ENCODE data around the gene MFAP5.
"Not testable (repeated sequence)": the region's sequence is repeated elsewhere in the genome, so short reads cannot be mapped to it uniquely, and the experiment has no call there.

MFAP5 gene

DNA sequence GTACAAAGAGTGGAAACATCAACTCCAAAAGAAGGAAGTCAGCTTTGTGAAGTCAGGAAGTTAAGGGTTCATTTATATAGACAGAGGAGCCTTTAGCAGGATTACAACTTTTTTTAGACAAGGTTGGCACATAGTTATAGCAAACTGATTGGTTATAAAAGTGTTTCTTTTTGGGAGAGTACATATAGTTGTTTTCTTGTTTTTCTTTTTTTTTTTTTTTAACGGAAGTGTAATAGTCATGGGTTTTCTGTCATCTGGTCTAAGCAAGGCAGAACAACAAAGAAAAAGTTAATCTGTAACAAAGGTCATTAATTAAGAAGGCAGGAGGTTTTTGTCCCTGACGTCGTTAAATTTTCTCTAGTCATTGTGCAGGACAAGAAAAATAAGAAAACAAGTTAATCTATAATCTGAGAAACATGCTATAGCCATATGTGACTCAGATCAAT, 13.0 kb upstream of the MFAP5 start:
- DNase-seq, result no peak

DNA sequence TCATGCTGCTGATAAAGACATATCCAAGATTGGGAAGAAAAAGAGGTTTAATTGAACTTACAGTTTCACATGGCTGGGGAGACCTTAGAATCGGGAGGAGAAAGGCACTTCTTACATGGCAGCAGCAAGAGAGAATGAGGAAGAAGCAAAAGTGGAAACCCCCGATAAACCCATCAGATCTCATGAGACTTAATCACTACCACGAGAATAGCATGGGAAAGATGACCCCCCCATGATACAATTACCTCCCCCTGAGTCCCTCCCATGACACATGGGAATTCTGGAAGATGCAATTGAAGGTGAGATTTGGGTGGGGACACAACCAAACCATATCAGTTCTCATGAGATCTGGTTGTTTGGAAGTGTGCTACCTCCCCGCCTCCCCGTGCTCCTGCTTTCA, 9.8 kb upstream of the MFAP5 start:
- DNase-seq, result no peak

DNA sequence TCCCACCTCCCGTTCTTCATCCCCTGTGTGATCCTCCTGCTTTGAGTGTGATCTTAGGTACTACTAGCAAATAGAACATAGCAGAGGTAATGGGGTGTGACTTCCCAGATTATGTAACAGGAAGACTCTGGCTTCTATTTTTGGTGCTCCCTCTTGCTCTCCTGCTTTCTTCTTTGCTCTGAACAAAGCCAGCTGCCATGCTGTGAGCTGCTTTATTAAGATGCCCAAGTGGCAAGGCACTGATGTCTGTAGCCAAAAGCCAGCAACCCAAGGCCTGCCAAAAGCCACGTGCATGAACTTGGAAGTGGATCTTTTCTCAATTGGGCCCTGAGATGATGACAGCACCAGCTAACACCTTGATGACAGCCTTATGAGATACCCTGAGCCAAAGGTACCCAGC, 5.8 kb upstream of the MFAP5 start:
- peak in 4 of 56 donors; percentile 9 to 20 (median 12) for DNase-seq

DNA sequence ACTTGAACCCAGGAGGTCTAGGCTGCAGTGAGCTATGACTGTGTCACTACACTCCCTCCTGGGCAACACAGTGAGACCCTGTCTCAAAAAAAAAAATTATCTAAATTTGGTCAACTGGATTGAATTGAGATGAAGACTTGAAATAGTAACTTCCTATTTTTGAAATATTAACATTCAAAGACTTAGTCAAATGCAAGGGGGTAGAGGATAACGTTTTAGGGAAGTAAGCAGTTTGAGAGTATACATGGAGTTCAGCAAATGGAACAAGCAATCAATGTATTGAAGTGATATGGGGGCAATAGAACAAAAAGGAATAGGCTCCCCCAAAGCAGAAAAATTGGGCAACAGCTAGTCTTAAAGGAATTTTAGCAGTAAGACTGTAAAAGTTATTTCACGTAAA, 4.6 kb upstream of the MFAP5 start:
- no peak for DNase-seq

DNA sequence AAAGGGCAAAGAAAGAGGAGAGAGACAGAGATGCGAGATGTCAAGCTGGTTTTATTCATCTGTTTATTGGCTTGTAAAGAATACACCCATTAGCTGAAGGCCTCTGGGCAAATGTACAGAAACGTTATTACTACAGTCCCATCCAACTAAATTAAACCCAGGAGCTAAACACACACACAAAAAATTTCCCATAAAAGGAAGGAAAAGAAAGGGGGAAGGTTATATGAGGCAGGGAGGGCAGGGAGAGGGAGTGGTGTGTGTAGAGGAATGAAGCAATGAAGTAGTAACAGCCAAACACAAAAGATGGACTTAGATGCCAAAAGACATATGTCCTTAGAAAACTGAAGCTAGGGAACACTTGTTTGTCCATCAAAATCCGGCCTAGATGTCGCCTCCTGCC, 3.1 kb upstream of the MFAP5 start:
- DNase-seq, result no peak

DNA sequence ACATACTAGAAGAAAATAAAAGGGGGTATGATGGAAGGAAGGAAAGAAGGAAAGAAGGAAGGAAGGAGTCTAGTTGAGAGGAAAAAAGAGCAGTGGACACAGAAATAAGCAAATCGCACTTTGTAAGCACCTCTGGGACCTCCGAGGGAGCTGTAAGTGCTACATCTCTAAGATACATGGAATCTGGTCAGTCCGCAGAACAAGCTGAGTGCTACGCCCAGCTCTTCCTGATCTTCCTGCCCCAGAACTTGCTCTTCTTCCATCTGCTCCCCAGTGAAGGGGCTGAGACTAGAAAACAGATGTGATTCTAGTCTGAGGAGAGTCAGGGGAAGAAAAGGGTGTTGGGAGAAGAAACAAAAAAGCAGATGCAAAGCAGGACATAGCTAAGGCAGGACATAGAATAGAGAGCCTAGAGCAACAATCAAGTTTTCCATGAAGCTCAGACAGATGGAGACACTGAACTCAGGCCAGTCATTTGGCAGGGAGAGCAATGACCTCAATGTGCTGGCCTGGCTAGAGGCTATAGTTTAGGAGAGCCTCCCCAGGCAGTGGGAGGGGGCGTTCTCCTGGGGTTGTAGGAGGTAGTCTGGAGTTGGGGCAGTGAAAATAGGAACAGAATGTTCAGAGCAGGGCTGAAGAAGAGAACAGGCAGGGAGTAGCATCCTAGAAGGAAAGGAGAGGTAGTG, 1.7 kb upstream of the MFAP5 start:
- DNase-seq, result peak in 1 of 56 donors; percentile 2

DNA sequence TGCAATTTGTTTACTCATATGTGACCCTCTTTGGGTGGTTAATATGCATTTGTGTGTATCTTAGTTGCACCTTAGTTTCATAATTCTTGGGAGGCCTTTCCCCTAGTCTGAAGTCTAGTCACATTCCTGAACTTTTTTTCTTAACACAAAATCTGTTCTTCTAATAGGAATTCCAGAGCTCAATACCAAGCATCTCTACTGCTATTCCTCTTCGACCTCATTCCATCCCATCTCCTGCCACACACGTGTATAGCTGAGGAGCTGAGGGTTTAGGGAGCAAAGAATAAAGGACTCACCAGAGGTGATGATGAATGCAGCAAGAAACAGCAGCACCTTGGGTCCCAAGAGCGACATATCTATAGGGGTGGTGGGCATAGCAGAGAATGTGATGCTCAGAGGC, 875 bp downstream of the MFAP5 start:
- no peak for DNase-seq

DNA sequence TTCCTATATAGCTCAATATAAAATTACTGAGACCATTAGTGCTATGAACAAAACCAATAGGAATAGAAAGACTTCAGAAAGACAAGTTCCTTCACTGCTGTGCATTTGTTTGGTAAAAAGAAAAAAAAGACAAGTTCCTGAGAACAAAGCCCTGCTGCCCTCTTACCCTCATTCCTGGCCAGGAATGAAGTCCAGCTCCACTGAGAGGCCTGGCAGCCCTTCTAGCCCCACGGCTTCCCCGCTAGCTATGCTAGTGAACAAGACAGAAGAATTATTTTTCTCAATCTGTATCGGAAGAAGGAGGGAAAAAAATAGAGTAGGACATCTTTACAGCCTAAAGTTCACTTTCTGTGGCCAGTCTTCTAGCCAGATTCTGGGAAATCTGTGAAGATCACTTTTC, 1.6 kb downstream of the MFAP5 start:
- peak in 13 of 56 donors; percentile 0 to 46 (median 10) for DNase-seq

DNA sequence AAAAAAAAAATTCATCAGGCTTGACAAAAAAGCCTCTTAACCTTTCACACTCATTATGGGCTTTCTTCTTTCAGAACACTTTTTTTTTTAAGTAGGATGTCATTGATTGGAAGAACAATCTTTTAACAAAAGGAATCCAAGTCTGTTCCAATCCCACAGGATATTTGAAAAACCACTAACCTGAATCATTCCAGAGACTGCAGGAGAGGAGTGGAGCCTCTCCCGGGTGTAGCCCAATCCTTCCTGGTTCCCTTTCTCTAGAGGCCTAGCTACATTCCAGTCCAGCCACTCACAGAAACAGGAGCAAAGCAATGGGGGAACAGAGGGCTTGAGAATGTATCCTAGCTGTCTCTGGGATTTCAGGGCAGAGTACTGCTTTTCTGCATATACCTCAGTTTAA, 4.3 kb downstream of the MFAP5 start:
- no peak for DNase-seq

DNA sequence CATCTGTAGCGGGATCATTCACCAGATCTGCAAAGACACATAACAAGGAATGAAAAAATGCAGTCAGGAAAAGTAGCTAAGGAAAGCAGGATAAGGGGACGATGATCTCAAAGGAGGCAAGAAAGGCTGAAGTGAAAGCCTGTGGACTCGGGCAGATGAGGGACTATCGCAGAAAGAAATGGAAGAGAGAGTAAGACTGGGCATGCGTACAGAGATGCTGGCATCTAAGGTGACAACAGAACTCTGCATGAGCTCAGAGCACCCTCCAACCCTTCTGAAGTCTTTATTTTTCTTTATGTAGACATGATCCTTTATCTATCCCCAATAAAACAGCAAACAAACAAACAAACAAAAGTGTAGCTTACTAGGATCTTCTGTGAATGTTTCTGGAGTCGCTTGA, 7.2 kb downstream of the MFAP5 start:
- DNase-seq, result no peak

DNA sequence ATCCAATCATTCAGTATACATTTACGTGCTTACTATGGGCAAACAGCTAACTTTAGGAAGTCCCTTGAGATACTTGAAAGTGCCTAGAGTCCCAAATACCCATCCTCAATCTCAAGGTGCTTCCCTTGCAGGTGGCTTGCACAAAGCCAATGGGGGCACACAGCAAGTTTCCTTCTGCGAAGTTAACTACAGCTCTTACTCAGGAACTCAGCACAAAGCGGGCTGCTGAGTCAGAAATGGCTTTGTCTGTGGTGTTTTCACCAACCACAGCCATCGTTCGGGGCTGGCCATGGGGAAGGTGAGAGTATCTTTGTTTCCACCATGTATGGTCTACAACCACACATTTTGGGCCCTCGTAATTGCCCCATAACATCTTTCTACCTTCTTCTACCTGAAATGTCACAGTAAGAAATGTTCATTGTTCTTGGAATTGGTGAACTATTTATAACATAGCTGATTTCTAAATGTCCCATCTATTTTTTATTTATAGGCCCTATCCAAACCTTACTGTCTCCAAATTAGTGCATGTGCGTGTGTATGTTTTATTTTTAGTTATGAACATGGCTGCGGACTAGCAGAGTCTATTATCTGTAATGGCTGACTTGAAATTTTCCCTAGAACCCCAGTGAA, 13.9 kb downstream of the MFAP5 start:
- no peak for DNase-seq

DNA sequence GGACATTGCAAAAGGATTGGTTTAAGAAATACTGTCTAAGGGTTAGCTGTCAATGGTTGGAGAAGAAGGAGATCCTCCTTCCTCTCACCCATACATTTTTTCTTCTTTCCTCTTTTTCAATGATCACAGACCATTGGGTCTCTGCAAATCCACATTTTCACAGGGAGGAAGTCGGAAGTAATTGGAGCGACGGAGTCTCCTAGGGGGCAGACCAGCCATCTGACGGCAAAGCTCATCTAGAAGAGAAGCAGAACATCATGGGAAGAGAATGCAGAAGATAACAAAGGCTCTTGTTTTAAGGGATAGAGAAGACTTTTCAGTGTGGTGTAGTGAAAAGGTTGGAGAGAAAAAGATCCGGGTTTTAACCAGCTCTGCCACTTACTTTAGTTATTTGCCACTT, 14.7 kb downstream of the MFAP5 start:
- no peak for DNase-seq

DNA sequence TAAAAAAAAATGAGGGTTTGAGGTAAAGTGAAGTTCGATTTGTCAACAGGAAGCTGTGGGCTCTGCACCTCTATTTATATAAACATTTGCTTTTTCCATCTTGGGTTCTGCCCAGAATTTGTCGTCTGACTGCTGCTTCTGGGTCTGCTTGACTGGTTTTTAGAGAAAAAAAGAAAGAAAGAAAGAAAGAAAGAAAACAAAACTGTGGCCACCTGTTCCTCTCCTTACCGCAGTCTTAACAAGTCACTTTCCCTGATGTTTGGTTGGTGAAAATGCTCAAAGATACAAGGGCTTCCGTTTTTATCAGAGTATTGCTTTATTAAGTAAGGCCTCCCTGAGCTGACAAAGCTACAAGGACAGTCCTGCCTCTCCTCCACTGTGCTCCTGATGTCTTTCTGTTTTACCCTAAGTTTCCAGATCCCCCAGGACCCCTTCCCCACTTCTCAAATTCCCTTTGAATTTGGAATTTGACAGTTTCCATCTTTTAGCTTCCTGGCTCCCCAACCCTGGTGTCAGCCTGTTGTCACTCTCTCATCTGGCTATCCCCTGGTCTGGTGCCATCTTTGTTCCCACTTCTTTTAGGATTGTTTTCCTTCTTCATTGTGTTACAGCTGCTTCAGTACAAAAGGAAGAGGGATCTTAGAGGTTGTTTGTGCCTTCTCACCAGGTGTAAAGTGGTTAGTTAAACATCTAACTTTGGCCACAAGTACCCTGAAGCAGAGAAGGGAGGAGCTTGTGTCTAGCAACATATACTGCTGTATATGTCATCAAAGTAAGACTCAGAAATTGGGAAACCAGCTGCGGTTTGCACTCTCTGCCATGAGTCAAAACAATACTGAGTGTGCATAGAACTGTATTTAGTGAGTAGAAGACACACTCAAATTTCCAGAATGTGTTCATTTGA, 18.0 kb downstream of the MFAP5 start:
- no peak for DNase-seq

DNA sequence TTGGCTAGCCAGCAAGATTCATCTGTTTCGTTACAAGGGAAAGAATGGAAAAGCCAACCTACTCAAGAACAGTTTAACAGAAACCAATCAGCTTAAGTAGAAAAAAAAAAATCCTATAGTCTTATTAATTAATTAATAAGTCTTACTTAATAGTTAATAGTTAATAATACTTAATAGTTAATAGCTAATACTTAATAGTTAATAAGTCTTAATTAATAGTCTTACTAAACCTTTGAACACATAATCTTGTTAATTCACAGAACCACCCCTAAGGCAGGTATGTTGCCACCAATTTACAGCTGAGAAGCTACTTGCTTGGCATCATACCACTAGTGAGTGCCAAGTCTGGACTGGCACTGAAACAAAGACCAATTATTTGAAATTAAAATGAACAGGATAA, 19.9 kb downstream of the MFAP5 start:
- DNase-seq, result no peak

DNA sequence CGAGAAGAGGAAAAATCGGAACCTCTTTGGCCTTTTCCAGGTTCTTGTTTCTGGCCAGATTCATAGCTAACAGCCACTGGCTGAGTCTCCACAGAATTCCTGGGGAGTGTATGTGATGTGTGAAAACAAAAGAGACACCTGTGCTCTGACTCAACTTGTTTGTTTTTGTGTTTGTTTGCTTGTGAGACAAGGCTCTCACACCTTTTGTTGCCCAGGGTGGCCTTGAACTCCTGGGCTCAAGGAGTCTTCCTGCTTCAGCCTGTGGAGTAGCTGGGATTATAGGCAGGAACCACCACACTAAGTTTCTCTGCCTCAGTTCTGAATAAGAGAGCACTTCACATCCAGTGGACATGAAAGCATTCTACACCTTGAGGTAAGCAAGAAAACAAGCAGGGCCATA, 22.7 kb downstream of the MFAP5 start:
- no peak for DNase-seq

DNA sequence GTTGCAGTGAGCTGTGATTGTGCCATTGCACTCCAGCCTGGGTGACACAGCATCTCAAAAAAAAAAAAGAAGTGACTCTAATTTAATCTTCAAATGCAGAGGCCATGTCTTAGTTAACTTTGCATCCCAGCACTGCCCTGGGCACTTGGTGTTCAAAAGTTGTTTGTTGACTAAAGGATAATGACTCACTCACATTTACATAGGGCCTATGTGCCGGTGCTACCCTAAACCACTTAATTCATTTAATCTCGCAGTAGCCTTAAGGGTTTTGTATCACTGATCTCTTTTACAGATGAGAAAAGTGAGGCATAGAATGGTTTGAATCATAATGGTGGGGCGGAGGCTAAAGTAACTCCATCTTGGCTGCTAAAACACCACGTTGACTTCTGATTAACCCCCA, 23.7 kb downstream of the MFAP5 start:
- no peak for DNase-seq

DNA sequence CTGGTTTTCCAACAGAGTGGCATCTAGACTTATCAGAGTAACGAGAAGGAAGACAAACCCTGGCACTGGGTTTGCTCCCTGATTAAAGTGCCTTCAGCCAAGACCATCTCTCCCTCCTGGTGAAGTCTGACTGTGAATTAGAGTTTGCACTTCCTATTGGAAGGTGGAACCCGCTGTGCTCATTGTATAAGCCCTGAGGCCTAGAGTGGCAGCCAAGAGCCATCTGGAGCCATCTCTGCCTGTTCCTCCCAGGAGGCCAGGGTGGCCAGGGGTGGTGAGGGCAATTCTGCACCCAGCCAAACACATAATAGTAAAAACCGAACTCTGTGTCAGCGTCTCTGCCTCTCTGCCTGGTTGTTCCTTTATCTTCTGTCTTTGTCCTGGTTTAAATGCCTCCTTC, 25.0 kb downstream of the MFAP5 start:
- no peak for DNase-seq

DNA sequence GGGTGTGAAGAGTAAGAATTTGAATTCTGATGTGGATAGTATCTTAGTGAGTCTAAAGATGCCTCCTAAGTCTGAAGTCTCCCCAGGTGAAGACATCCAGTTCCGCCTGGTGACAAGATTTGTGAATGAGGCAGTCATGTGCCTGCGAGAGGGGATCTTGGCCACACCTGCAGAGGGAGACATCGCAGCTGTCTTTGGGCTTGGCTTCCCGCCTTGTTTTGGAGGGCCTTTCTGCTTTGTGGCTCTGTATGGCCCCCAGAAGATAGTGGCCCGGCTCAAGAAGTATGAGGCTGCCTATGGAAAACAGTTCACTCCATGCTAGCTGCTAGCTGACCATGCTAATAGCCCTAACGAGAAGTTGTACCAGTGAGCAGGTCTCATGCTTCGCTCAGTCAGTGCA, 25.4 kb downstream of the MFAP5 start:
- DNase-seq, result no peak

DNA sequence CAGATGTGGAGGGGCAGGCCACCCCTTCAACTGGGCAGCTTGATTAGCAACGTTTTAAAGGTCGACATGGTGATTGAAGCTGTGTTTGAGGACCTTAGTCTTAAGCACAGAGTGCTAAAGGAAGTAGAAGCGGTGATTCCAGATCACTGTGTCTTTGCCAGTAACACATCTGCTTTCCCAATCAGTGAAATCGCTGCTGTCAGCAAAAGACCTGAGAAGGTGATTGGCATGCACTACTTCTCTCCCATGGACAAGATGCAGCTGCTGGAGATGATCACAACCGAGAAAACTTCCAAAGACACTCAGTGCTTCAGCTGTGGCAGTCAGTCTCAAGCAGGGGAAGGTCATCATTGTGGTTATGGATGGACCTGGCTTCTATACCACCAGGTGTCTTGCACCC, 26.0 kb downstream of the MFAP5 start:
- no peak for DNase-seq

DNA sequence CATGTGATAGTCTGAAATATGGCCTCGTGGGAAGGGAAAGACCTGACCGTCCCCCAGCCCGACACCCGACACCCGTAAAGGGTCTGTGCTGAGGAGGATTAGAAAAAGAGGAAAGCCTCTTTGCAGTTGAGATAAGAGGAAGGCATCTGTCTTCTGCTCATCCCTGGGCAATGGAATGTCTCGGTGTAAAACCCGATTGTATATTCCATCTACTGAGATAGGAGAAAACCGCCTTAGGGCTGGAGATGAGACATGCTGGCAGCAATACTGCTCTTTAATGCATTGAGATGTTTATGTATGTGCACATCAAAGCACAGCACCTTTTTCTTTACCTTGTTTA, 26.6 kb downstream of the MFAP5 start:
- DNase-seq, result not testable (repeated sequence)

DNA sequence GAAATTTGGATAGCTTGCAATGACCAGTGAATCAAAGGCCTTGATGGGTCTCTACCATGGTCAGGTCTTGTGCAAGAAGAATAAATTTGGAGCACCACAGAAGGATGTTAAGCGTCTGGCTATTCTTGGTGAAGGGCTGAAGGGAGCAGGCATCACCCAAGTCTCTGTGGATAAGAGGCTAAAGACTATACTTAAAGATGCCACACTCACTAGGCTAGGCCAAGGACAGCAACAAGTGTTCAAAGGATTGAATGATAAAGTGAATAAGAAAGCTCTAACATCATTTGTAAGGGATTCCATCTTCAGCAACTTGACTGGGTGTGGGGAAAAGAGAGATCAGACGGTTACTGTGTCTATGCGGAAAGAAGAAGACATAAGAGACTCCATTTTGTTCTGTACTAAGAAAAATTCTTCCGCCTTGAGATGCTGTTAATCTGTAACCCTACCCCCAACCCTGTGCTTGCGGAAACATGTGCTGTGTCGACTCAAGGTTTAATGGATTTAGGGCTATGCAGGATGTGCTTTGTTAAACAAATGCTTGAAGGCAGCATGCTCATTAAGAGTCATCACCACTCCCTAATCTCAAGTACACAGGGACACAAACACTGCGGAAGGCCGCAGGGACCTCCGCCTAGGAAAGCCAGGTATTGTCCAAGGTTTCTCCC, 27.2 kb downstream of the MFAP5 start:
- not testable (repeated sequence) for DNase-seq

DNA sequence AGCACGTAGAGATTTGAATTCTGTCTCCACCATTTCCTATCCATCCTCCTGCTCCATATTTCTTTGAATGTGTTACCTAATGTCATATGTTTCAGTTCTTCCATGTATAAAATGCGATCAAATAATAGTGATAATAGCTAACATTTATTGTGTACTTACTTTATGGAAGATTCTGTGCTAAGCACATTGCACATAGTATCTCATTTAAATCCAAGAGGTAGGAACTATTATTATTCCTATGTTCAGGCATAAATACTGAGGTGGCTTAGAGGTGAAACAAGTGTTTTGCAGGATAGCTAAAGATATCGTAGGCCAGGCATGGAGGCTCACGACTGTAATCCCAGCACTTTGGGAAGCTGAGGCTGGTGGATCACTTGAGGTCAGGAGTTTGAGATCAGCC, 32.5 kb downstream of the MFAP5 start:
- DNase-seq, result no peak

Measured in amygdala (tissue), 56 donors.